Activated CD8-positive, alpha-beta T cell treated with anti-CD3 and anti-CD28 coated beads for 36 hours (primary cell): ENCODE results near the gene XBP1. TPM values are rescaled to one million over a fixed set of nuclear protein-coding genes. Genes with fewer than 3 reads are reported as not detected.

ENCODE experiments used
- ATAC-seq: fragments of 200-7000 bp; cut with Tn5 transposase; one replicate; pipeline ENCODE4 v1.10.0; 2021; ENCODE audit warnings: mild to moderate bottlenecking, moderate library complexity
- CTCF ChIA-PET: fragments of 350-600 bp; sonication (Branson Sonifier 250); formaldehyde crosslinking; loops from one replicate; lab custom pipeline; 2021; ENCODE audit warnings: antibody characterized with exemption; lab: Charles Lee
- POLR2A ChIA-PET: fragments of 350-600 bp; sonication (Branson Sonifier 250); formaldehyde crosslinking; loops from one replicate; lab custom pipeline; 2021; ENCODE audit warnings: antibody characterized with exemption; lab: Charles Lee
- DNase-seq: peaks from one replicate; pipeline ENCODE4 v3.0.0-alpha.2; 2020
- H3K27ac Mint-ChIP-seq: one replicate; pipeline ENCODE4 v1.8.0; 2021; ENCODE audit warnings: mild to moderate bottlenecking, mixed read lengths
- H3K27me3 Mint-ChIP-seq: one replicate; pipeline ENCODE4 v1.8.0; 2021; ENCODE audit warnings: mixed read lengths
- H3K36me3 Mint-ChIP-seq: one replicate; pipeline ENCODE4 v1.8.0; 2021; ENCODE audit warnings: low read depth, mixed read lengths
- H3K4me1 Mint-ChIP-seq: one replicate; pipeline ENCODE4 v1.8.0; 2021; ENCODE audit warnings: low read depth, mixed read lengths
- H3K4me3 Mint-ChIP-seq: one replicate; pipeline ENCODE4 v1.8.0; 2021; ENCODE audit warnings: mild to moderate bottlenecking, moderate library complexity, mixed read lengths
- H3K9me3 Mint-ChIP-seq: one replicate; pipeline ENCODE4 v1.8.0; 2021; ENCODE audit warnings: mixed read lengths
- intact Hi-C: fragments of 100-400 bp; cut with micrococcal nuclease; formaldehyde crosslinking; loops from one replicate; pipeline ENCODE4 v1.10.0; 2022
- total RNA-seq, 2 experiments: library from RNA; stranded (reverse); gene quantifications; one replicate each; pipeline ENCODE4 v1.2.3, GENCODE V29; 2021
- TF ChIP-seq, protein P1 (sequence below): fragments of 200-600 bp; IDR thresholded peaks from one replicate; pipeline ENCODE4 v1.8.0; 2022; ENCODE audit warnings: antibody characterized with exemption, mild to moderate bottlenecking

The XBP1 gene
- total RNA-seq, 2 experiments from 2014 or later = 102 to 103 TPM

DNA sequence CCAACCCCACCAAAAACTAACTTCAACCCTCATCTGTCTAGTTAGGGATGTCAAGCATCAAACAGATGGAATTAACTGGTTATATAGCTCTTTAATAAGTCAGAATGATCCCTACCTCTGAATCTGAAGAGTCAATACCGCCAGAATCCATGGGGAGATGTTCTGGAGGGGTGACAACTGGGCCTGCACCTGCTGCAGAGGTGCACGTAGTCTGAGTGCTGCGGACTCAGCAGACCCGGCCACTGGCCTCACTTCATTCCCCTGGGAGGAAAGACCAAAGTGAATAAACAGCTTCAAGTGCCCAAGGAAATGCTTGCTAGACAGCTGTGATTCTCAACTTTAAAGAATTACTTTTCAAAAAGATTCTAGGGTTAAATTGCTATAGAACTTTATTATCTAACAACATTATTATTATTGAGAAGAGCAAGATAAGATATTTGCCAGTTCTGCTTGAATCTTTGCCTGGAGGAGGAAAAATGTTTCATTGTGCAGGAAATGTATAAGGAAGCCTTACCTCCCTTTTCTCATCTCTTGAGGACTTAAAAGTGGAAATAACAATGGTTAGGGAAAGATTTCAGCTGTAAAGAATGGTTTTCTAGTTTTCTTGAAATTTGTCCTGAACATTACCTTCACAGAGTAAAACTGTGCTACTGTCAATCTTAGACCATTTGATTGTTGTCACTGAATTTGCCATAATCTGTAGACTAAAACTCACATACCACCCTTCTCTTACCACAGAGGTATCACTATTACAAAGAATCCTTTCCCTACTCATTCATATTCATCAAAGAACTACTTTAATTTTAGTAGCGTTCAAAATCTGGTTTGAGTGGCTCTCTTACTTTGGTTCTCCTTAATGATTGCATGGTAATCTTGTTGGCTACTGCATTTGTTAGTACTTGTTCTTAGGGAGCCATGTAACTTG lies 4.2 kb downstream of the XBP1 start:
- intact Hi-C loops = no loop called here
- ChIA-PET POLR2A (interaction anchor here (0.6 to 1.7 kb wide), 3 partner anchors 13 to 19 kb away, joined by 3 to 5 read pairs (median 3); no protein-coding TSS in a partner anchor), CTCF (interaction anchor here (0.8 to 2.0 kb wide), 5 partner anchors 10 to 33 kb away, joined by 3 to 10 read pairs (median 4); partner anchors contain the start of gene CCDC117)
- no peak for DNase-seq
- H3K27ac Mint-ChIP-seq = peak overlapping the region; percentile 70
- H3K27me3 Mint-ChIP-seq = no peaks in the 10 kb centered on the region
- peak overlapping the region; percentile 41 for H3K4me3 Mint-ChIP-seq
- no peak for ATAC-seq
- TF ChIP-seq, protein P1, sequence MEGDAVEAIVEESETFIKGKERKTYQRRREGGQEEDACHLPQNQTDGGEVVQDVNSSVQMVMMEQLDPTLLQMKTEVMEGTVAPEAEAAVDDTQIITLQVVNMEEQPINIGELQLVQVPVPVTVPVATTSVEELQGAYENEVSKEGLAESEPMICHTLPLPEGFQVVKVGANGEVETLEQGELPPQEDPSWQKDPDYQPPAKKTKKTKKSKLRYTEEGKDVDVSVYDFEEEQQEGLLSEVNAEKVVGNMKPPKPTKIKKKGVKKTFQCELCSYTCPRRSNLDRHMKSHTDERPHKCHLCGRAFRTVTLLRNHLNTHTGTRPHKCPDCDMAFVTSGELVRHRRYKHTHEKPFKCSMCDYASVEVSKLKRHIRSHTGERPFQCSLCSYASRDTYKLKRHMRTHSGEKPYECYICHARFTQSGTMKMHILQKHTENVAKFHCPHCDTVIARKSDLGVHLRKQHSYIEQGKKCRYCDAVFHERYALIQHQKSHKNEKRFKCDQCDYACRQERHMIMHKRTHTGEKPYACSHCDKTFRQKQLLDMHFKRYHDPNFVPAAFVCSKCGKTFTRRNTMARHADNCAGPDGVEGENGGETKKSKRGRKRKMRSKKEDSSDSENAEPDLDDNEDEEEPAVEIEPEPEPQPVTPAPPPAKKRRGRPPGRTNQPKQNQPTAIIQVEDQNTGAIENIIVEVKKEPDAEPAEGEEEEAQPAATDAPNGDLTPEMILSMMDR = no peak
- H3K9me3 Mint-ChIP-seq = no peaks in the 10 kb centered on the region
- H3K4me1 Mint-ChIP-seq = peaks cover 60% of the 10 kb centered on the region
- H3K36me3 Mint-ChIP-seq = peaks cover 67% of the 10 kb centered on the region

DNA sequence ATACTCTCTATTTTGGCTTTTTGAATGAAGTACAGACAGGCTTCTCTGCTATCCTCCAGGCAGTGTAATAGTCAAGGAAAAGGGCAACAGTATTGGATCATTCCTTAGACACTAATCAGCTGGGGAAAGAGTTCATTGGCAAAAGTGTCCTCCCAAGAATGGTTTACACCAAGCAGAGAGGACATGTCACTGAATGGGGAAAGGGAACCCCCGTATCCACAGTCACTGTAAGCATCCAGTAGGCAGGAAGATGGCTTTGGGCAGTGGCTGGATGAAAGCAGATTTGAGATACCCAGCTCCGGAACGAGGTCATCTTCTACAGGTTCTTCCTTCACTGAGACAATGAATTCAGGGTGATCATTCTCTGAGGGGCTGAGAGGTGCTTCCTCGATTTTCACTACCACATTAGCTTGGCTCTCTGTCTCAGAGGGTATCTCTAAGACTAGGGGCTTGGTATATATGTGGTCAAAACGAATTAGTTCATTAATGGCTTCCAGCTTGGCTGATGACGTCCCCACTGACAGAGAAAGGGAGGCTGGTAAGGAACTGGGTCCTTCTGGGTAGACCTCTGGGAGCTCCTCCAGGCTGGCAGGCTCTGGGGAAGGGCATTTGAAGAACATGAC lies 5.2 kb downstream of the XBP1 start:
- Mint-ChIP-seq H3K36me3 (peaks cover 59% of the 10 kb centered on the region), H3K4me1 (peaks cover 66% of the 10 kb centered on the region), H3K4me3 (no peak overlapping the region), H3K27ac (peak overlapping the region; percentile 52), H3K27me3 (no peaks in the 10 kb centered on the region), H3K9me3 (no peaks in the 10 kb centered on the region)
- ATAC-seq (no peak), DNase-seq (no peak)
- CTCF ChIA-PET = interaction anchor here (1.0 to 1.7 kb wide), 4 partner anchors 15 to 35 kb away, joined by 3 to 5 read pairs (median 4); partner anchors contain the start of gene CCDC117
- TF ChIP-seq, protein P1 = no peak
- intact Hi-C loops = no loop called here
- POLR2A ChIA-PET = interaction anchor here (0.6 to 1.9 kb wide), 5 partner anchors 14 to 34 kb away, joined by 3 to 8 read pairs (median 3); no protein-coding TSS in a partner anchor

DNA sequence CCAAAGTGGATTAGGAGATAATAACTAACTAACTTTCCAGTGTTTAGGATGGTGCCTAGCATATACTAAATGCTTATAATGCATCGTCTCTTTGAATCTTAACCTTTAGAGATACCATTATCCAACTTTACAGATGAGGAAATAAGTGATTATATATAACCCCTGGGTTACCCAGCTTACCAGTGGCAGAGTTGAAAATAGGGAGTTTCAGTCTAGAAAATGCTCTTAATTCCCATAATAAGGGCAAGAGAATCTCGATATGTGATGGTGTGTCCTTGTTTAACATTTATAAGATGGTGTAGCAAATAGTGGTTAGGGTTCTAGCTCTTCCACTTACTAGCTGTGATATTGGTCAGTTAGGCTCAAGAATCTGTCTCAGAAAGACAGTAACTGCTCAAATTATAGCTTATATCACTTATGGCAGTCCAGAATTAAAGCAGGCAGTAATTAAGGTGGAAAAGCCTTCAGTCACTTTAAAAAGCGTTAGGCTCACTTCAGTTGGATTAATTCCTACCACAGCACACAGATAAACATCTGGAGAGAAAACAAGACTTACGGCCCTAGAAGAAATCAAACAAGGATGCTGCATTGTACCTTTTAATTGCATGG lies 6.3 kb downstream of the XBP1 start:
- H3K4me3 Mint-ChIP-seq = no peak overlapping the region
- H3K27ac Mint-ChIP-seq = peak overlapping the region; percentile 21

DNA sequence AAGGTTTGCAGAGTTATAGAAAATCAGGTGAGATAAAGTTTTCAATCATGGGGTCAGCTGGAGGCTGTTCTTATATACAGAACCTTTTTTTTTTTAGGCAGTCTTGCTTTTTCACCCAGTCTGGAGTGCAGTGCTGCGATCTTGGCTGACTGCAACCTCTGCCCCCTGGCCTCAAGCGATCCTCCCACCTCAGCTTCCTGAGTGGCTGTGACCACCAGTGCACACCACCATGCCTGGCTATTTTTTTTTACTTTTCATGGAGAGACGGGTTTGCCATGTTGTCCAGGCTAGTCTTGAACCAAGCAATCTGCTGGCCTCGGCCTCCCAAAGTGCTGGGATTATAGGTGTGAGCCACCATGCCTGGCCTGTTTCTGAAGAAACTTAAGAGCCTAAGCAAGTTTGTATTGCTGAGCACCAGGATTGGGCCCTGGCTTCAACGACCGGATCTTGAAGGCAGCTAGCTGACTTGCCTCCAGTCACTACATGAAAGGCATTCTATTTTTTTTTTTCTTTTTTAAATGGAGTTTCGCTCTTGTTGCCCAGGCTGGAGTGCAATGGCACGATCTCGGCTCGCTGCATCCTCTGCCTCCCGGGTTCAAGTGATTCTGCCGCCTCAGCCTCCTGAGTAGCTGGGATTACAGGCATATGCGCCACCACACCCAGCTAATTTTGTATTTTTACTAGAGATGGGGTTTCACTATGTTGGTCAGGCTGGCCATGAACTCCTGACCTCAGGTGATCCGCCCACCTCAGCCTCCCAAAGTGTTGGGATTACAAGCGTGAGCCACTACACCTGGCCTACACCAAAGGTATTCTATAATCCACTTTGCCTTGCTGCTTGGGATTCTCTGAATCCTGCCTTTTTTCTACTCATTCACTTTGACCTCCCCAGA lies 7.6 kb downstream of the XBP1 start:
- H3K27me3 Mint-ChIP-seq = no peaks in the 10 kb centered on the region
- no peak overlapping the region for H3K4me3 Mint-ChIP-seq
- peaks cover 44% of the 10 kb centered on the region for H3K36me3 Mint-ChIP-seq
- peak overlapping the region; percentile 69 for H3K27ac Mint-ChIP-seq
- CTCF ChIA-PET = interaction anchor here (3.9 kb wide), 1 partner anchor 36 kb away, joined by 32 read pairs; no protein-coding TSS in a partner anchor
- intact Hi-C loops = no loop called here
- TF ChIP-seq, protein P1 = no peak
- POLR2A ChIA-PET = interaction anchor here (0.8 to 3.5 kb wide), 3 partner anchors 7 to 36 kb away, joined by 3 to 14 read pairs (median 3); partner anchors contain the start of gene XBP1
- DNase-seq (no peak), ATAC-seq (peak; percentile 29)
- peaks cover 58% of the 10 kb centered on the region for H3K4me1 Mint-ChIP-seq
- no peaks in the 10 kb centered on the region for H3K9me3 Mint-ChIP-seq

More for the DNA sequence above, 6.3 kb downstream of the XBP1 start:
- H3K4me1 Mint-ChIP-seq = peaks cover 68% of the 10 kb centered on the region
- ChIA-PET CTCF (interaction anchor here (0.6 to 1.7 kb wide), 4 partner anchors 10 to 48 kb away, joined by 3 to 5 read pairs (median 4); partner anchors contain the start of gene CCDC117), POLR2A (interaction anchor here (1.2 to 1.9 kb wide), 2 partner anchors 25 to 35 kb away, joined by 3 to 8 read pairs; no protein-coding TSS in a partner anchor)
- ATAC-seq (no peak), DNase-seq (no peak)
- H3K9me3 Mint-ChIP-seq = no peaks in the 10 kb centered on the region
- TF ChIP-seq, protein P1 = no peak
- intact Hi-C loops = no loop called here
- H3K27me3 Mint-ChIP-seq = no peaks in the 10 kb centered on the region
- peaks cover 54% of the 10 kb centered on the region for H3K36me3 Mint-ChIP-seq
